Central memory CD8-positive, alpha-beta T cell (primary cell): Measurements from ENCODE around the gene RBM12.
"Not testable (repeated sequence)": the region's sequence is repeated elsewhere in the genome, so short reads cannot be mapped to it uniquely, and the experiment has no call there.

Source experiments
- ATAC-seq: fragments of 150-1000 bp; cut with Tn5 transposase; replicated peaks from 2 replicates; pipeline ENCODE4 v1.10.0; 2022; ENCODE audit warnings: mild to moderate bottlenecking, moderate FRiP score, moderate number of reproducible peaks; ENCODE audit not compliant: poor library complexity, severe bottlenecking; ENCODE audit errors: extremely low read depth
- DNase-seq, 2 donors: peaks; one replicate each; pipeline ENCODE4 v3.0.0; 2021; ENCODE audit warnings: low spot score in 2 of 2
- H3K27ac Mint-ChIP-seq: one replicate; pipeline ENCODE4 v1.8.0; 2022; ENCODE audit warnings: low read depth, mild to moderate bottlenecking, moderate library complexity, mixed read lengths
- H3K27me3 Mint-ChIP-seq: one replicate; pipeline ENCODE4 v1.8.0; 2022; ENCODE audit warnings: mixed read lengths
- H3K36me3 Mint-ChIP-seq: one replicate; pipeline ENCODE4 v1.8.0; 2022; ENCODE audit warnings: mild to moderate bottlenecking, moderate library complexity, mixed read lengths; ENCODE audit not compliant: insufficient read depth
- H3K4me1 Mint-ChIP-seq: one replicate; pipeline ENCODE4 v1.8.0; 2022; ENCODE audit warnings: mixed read lengths
- H3K4me3 Mint-ChIP-seq: one replicate; pipeline ENCODE4 v1.8.0; 2022; ENCODE audit warnings: mild to moderate bottlenecking, moderate library complexity, mixed read lengths
- H3K9me3 Mint-ChIP-seq: one replicate; pipeline ENCODE4 v1.8.0; 2022; ENCODE audit warnings: mixed read lengths

The RBM12 gene

GRCh38 chr20:35664466-35665206 lies at the start of gene RBM12, which contains the start of gene CPNE1:
Gene RBM12 (minus strand): TSS chr20:35664900. CDS start chr20:35655322, 9,578 bp downstream.
Gene CPNE1 (minus strand): TSS chr20:35664900. CDS start chr20:35632923, 31,977 bp downstream.
- DNase-seq (peak; percentile 88 to 93), ATAC-seq (peak; percentile 72)
- H3K4me1 Mint-ChIP-seq, result peaks cover 51% of the 10 kb centered on the region
- peaks cover 35% of the 10 kb centered on the region for H3K36me3 Mint-ChIP-seq
- H3K9me3 Mint-ChIP-seq, result no peaks in the 10 kb centered on the region
- no peaks in the 10 kb centered on the region for H3K27me3 Mint-ChIP-seq
- peak within 1 kb of the TSS; percentile 85 for H3K4me3 Mint-ChIP-seq
- H3K27ac Mint-ChIP-seq, result peak within 1 kb of the TSS; percentile 99

GRCh38 chr20:35714127-35714526 lies 49.4 kb upstream of the RBM12 start:
- ATAC-seq (no peak), DNase-seq (no peak)
- peaks cover 45% of the 10 kb centered on the region for H3K4me1 Mint-ChIP-seq

GRCh38 chr20:35713120-35713519 lies 48.4 kb upstream of the RBM12 start:
- not testable (repeated sequence) for ATAC-seq, H3K27me3 Mint-ChIP-seq, H3K4me3 Mint-ChIP-seq, H3K27ac Mint-ChIP-seq, H3K9me3 Mint-ChIP-seq, DNase-seq
- H3K36me3 Mint-ChIP-seq, result peaks cover 93% of the 10 kb centered on the region
- H3K4me1 Mint-ChIP-seq, result peaks cover 49% of the 10 kb centered on the region

More at GRCh38 chr20:35714127-35714526, 49.4 kb upstream of the RBM12 start:
- Mint-ChIP-seq H3K4me3 (no peak overlapping the region), H3K9me3 (no peaks in the 10 kb centered on the region), H3K27me3 (no peaks in the 10 kb centered on the region), H3K27ac (peak overlapping the region; percentile 25), H3K36me3 (peaks cover 94% of the 10 kb centered on the region)

GRCh38 chr20:35711588-35712209 lies 47.0 kb upstream of the RBM12 start:
- Mint-ChIP-seq H3K9me3 (no peaks in the 10 kb centered on the region), H3K36me3 (peaks cover 84% of the 10 kb centered on the region), H3K4me1 (peaks cover 46% of the 10 kb centered on the region), H3K27me3 (no peaks in the 10 kb centered on the region), H3K4me3 (peak overlapping the region; percentile 51), H3K27ac (peak overlapping the region; percentile 57)
- DNase-seq (no peak), ATAC-seq (no peak)

GRCh38 chr20:35710884-35711587 lies 46.3 kb upstream of the RBM12 start:
- H3K27ac Mint-ChIP-seq, result peak overlapping the region; percentile 57
- DNase-seq (no peak), ATAC-seq (no peak)
- H3K36me3 Mint-ChIP-seq, result peaks cover 85% of the 10 kb centered on the region
- H3K27me3 Mint-ChIP-seq, result no peaks in the 10 kb centered on the region
- H3K9me3 Mint-ChIP-seq, result no peaks in the 10 kb centered on the region
- H3K4me3 Mint-ChIP-seq, result peak overlapping the region; percentile 51
- H3K4me1 Mint-ChIP-seq, result peaks cover 46% of the 10 kb centered on the region

- peaks cover 39% of the 10 kb centered on the region for H3K4me1 Mint-ChIP-seq
- H3K36me3 Mint-ChIP-seq, result peaks cover 85% of the 10 kb centered on the region
- H3K27me3 Mint-ChIP-seq, result no peaks in the 10 kb centered on the region
- no peak overlapping the region for H3K27ac Mint-ChIP-seq
- no peak for DNase-seq
- ATAC-seq, result no peak
- H3K4me3 Mint-ChIP-seq, result no peak overlapping the region
- H3K9me3 Mint-ChIP-seq, result no peaks in the 10 kb centered on the region
Measured at GRCh38 chr20:35710039-35710438, 45.3 kb upstream of the RBM12 start.

GRCh38 chr20:35709259-35709658 lies 44.6 kb upstream of the RBM12 start:
- DNase-seq (no peak), ATAC-seq (no peak)
- Mint-ChIP-seq H3K4me1 (peaks cover 42% of the 10 kb centered on the region), H3K9me3 (no peaks in the 10 kb centered on the region), H3K4me3 (no peak overlapping the region), H3K36me3 (peaks cover 86% of the 10 kb centered on the region), H3K27me3 (no peaks in the 10 kb centered on the region), H3K27ac (peak overlapping the region; percentile 41)

- DNase-seq (no peak), ATAC-seq (no peak)
- Mint-ChIP-seq H3K27ac (no peak overlapping the region), H3K4me3 (no peak overlapping the region), H3K27me3 (no peaks in the 10 kb centered on the region), H3K36me3 (peaks cover 86% of the 10 kb centered on the region), H3K9me3 (no peaks in the 10 kb centered on the region), H3K4me1 (peaks cover 42% of the 10 kb centered on the region)
Measured at GRCh38 chr20:35708502-35708901, 43.8 kb upstream of the RBM12 start.

- not testable (repeated sequence) for ATAC-seq, H3K9me3 Mint-ChIP-seq
Measured at GRCh38 chr20:35706591-35707529, 42.2 kb upstream of the RBM12 start.

GRCh38 chr20:35705894-35706293 lies 41.2 kb upstream of the RBM12 start:
- H3K27ac Mint-ChIP-seq, ATAC-seq, H3K4me3 Mint-ChIP-seq, DNase-seq, H3K9me3 Mint-ChIP-seq, H3K27me3 Mint-ChIP-seq: not testable (repeated sequence)
- H3K4me1 Mint-ChIP-seq, result peaks cover 30% of the 10 kb centered on the region
- H3K36me3 Mint-ChIP-seq, result peaks cover 82% of the 10 kb centered on the region

More at GRCh38 chr20:35706591-35707529, 42.2 kb upstream of the RBM12 start:
- not testable (repeated sequence) for DNase-seq, H3K4me3 Mint-ChIP-seq, H3K27ac Mint-ChIP-seq, H3K27me3 Mint-ChIP-seq
- Mint-ChIP-seq H3K36me3 (peaks cover 86% of the 10 kb centered on the region), H3K4me1 (peaks cover 39% of the 10 kb centered on the region)

GRCh38 chr20:35704514-35705261 lies 40.0 kb upstream of the RBM12 start:
- H3K4me1 Mint-ChIP-seq, result peaks cover 34% of the 10 kb centered on the region
- no peaks in the 10 kb centered on the region for H3K27me3 Mint-ChIP-seq
- no peak for ATAC-seq
- H3K9me3 Mint-ChIP-seq, result no peaks in the 10 kb centered on the region
- peak overlapping the region; percentile 76 for H3K27ac Mint-ChIP-seq
- no peak overlapping the region for H3K4me3 Mint-ChIP-seq
- peaks cover 78% of the 10 kb centered on the region for H3K36me3 Mint-ChIP-seq
- no peak for DNase-seq
